Vagina (tissue), 2 donors: ENCODE data around the gene NEXN. TPM values are rescaled to one million over a fixed set of nuclear protein-coding genes. Genes with fewer than 3 reads are reported as not detected.
A peak's percentile ranks its signal among the peaks of the same experiment; 100 is the strongest.

ENCODE experiments used
- DNase-seq, 2 donors: peaks; one replicate each; pipeline ENCODE4 v3.0.0-alpha.2; 2017; ENCODE audit errors: extremely low spot score in 2 of 2
- H3K27ac ChIP-seq: fragments of 200-600 bp; sonication (generic); one replicate; pipeline ENCODE4 v1.5.1; 2019
- H3K27me3 ChIP-seq: fragments of 200-600 bp; sonication (generic); one replicate; pipeline ENCODE4 v1.5.1; 2019
- H3K36me3 ChIP-seq, 2 donors: fragments of 200-600 bp; sonication (generic); one replicate each; pipeline ENCODE4 v1.5.1; 2017 to 2019
- H3K4me1 ChIP-seq: fragments of 200-600 bp; sonication (generic); one replicate; pipeline ENCODE4 v1.5.1; 2019
- H3K4me3 ChIP-seq, 2 donors: fragments of 200-600 bp; sonication (generic); 1 replicate in 1 of 2; 2 replicates in 1 of 2; pipeline ENCODE4 v1.5.1; 2016 to 2019
- H3K9me3 ChIP-seq: fragments of 200-600 bp; sonication (generic); one replicate; pipeline ENCODE4 v1.5.1; 2019
- POLR2A ChIP-seq, 2 donors: fragments of 450-650 bp; IDR thresholded peaks; one replicate each; pipeline ENCODE4 v1.6.1; 2017; ENCODE audit warnings: antibody characterized with exemption in 2 of 2, mild to moderate bottlenecking in 2 of 2, moderate library complexity in 2 of 2
- POLR2AphosphoS5 ChIP-seq, 2 donors: sonication (generic); formaldehyde crosslinking; IDR thresholded peaks; one replicate each; pipeline ENCODE4 v1.9.0; 2017; ENCODE audit warnings: antibody characterized with exemption in 2 of 2, mild to moderate bottlenecking in 2 of 2, low read depth in 1 of 2; ENCODE audit not compliant: insufficient read depth in 1 of 2
- intact Hi-C: fragments of 100-400 bp; cut with DNase I; formaldehyde crosslinking; loops from one replicate; pipeline ENCODE4 v1.15.1; 2023
- total RNA-seq: library from RNA; depleted of rRNA; stranded (reverse); fragments of >200 nt; gene quantifications from one replicate; pipeline ENCODE4 v1.2.3, GENCODE V29; 2016
- TF ChIP-seq, protein P1 (sequence below), 3 experiments: fragments of 450-650 bp in 2 of 3; fragments of 200-600 bp in 1 of 3; sonication (generic) in 1 of 3; IDR thresholded peaks; one replicate each; pipeline ENCODE4 v1.5.1; 2017 to 2019; ENCODE audit warnings: antibody characterized with exemption in 3 of 3, mild to moderate bottlenecking in 2 of 3, moderate library complexity in 2 of 3

Gene NEXN
- total RNA-seq, 1 donor from 2014 or later: 20.1 TPM

DNA sequence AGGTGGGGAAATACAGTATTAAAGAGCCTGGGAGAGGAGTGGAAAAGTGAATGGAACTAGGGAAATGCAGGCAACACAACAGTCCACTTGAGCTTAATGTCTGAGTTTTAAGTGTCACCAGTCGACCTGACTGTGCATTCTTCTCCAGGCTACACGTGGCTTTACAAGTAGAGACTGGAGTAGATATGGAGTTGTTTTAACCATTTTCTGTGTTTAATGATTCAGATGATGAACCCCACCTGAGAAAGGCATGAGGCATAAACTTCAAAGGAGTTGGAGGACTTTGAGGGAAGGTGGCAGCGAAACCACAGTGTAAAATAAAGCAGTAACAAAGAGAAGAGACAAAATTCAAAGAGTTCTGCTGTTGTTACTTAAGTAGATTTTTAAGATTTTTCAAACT, 77.9 kb downstream of the NEXN start:
- H3K4me1 ChIP-seq: peaks cover 27% of the 10 kb centered on the region

DNA sequence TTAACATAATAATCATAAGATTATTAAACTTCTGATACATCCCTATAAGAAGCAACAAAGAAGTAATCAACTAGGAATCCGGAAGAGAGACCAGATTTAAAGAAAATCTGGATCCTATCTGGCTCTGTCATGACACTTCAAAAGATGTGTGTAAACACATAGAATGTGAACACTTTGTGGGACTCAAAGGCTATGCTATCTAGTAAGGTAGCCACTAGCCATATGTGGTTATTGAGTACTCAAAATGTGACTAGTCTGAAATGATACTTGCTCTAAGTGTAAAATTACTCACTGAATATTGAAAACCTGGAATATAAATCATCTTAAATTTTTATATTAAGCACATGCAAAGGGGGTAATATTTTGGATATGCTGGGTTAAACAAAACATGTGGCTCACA, 81.8 kb downstream of the NEXN start:
- Histone ChIP-seq H3K4me1 (peaks cover 64% of the 10 kb centered on the region), H3K27ac (no peak overlapping the region), H3K36me3 (peaks cover 0 to 52% of the 10 kb centered on the region in 2 donors), H3K4me3 (no peak overlapping the region), H3K27me3 (no peaks in the 10 kb centered on the region), H3K9me3 (no peaks in the 10 kb centered on the region)
- intact Hi-C loops: no loop called here
- DNase-seq: no peak
- TF ChIP-seq, protein P1, sequence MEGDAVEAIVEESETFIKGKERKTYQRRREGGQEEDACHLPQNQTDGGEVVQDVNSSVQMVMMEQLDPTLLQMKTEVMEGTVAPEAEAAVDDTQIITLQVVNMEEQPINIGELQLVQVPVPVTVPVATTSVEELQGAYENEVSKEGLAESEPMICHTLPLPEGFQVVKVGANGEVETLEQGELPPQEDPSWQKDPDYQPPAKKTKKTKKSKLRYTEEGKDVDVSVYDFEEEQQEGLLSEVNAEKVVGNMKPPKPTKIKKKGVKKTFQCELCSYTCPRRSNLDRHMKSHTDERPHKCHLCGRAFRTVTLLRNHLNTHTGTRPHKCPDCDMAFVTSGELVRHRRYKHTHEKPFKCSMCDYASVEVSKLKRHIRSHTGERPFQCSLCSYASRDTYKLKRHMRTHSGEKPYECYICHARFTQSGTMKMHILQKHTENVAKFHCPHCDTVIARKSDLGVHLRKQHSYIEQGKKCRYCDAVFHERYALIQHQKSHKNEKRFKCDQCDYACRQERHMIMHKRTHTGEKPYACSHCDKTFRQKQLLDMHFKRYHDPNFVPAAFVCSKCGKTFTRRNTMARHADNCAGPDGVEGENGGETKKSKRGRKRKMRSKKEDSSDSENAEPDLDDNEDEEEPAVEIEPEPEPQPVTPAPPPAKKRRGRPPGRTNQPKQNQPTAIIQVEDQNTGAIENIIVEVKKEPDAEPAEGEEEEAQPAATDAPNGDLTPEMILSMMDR (IDR thresholded peaks at IDR 0.05): no peak
- TF ChIP-seq POLR2A (IDR thresholded peaks at IDR 0.05): no peak
- no peak for TF ChIP-seq POLR2AphosphoS5 (IDR thresholded peaks at IDR 0.05; ENCODE audit: insufficient read depth in 1 of 2, low read depth in 1 of 2)

More for the DNA sequence above, 77.9 kb downstream of the NEXN start:
- Histone ChIP-seq H3K9me3 (no peaks in the 10 kb centered on the region), H3K36me3 (peaks cover 0 to 90% of the 10 kb centered on the region in 2 donors), H3K4me3 (no peak overlapping the region), H3K27me3 (no peaks in the 10 kb centered on the region), H3K27ac (no peak overlapping the region)
- TF ChIP-seq POLR2A (IDR thresholded peaks at IDR 0.05): no peak
- TF ChIP-seq, protein P1 (IDR thresholded peaks at IDR 0.05): no peak
- TF ChIP-seq POLR2AphosphoS5 (IDR thresholded peaks at IDR 0.05; ENCODE audit: insufficient read depth in 1 of 2, low read depth in 1 of 2): no peak
- DNase-seq: no peak
- intact Hi-C loops: no loop called here

DNA sequence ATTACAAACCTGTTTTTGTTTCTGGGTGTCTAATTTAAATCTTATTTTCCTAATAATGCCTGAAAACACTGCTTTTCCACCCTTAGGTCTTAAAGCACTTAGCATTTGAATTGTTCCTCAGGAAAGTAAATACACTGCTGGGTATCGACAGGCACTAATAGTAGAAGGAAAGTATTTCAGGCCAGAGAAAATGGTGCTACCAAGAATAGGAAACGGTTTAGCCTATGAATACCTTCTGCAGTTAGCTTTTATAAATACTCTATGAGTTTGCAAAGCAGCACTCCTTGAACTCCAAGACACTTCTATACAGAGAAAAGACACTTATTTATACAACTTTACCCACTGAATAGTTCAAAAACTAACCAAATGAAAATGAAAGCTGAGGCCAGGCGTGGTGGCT, 83.7 kb downstream of the NEXN start:
- Histone ChIP-seq H3K9me3 (no peaks in the 10 kb centered on the region), H3K4me3 (no peak overlapping the region), H3K36me3 (peaks cover 0 to 34% of the 10 kb centered on the region in 2 donors), H3K27ac (no peak overlapping the region), H3K27me3 (no peaks in the 10 kb centered on the region), H3K4me1 (peaks cover 83% of the 10 kb centered on the region)
- intact Hi-C loops: no loop called here
- no peak for DNase-seq
- TF ChIP-seq, protein P1 (IDR thresholded peaks at IDR 0.05): no peak
- no peak for TF ChIP-seq POLR2AphosphoS5 (IDR thresholded peaks at IDR 0.05; ENCODE audit: insufficient read depth in 1 of 2, low read depth in 1 of 2)
- TF ChIP-seq POLR2A (IDR thresholded peaks at IDR 0.05): no peak

DNA sequence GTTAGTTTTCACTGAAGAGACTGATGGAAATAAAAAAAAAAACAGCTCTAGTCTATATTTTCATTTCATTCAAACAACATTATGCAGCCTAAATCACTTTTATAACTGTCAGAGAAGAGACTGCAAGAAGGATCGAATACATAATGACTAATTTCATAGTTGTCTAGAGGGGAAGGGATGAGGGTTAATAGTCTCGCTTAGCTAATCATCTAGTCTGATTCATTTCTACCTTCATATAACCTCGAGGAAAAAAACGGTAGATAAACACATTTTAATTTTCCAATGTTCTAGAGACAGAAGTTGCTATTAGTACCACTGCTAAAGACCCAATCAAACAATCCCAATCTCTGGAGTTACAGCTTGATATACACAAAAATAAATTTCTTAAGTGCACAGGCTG, 87.0 kb downstream of the NEXN start:
- intact Hi-C loops: no loop called here
- Histone ChIP-seq H3K4me1 (peaks cover 72% of the 10 kb centered on the region), H3K27me3 (no peaks in the 10 kb centered on the region), H3K36me3 (peaks cover 0 to 4% of the 10 kb centered on the region in 2 donors), H3K9me3 (no peaks in the 10 kb centered on the region), H3K4me3 (peak overlapping the region in 1 of 2 donors; percentile 7), H3K27ac (no peak overlapping the region)
- TF ChIP-seq, protein P1 (IDR thresholded peaks at IDR 0.05): no peak
- TF ChIP-seq POLR2AphosphoS5 (IDR thresholded peaks at IDR 0.05; ENCODE audit: insufficient read depth in 1 of 2, low read depth in 1 of 2): no peak
- TF ChIP-seq POLR2A (IDR thresholded peaks at IDR 0.05): no peak
- no peak for DNase-seq

DNA sequence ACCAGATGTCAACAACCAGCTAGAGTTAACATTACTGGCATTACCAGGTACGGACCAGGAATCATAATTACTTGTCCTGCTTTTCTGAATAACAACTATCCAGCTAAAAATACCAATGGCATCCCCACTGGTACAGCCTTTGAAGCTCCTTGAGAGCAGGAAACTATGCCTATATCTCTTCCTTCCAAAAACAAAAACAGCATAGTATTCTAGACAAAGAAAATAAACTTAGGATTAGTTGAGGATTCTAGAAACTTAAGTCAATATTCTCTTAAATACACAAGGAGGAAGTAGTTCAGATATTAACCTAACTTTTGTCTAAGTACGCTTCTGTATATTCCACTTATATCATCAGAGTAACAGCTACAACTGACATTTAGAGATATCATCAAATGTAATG, 87.5 kb downstream of the NEXN start:
- Histone ChIP-seq H3K4me1 (peaks cover 67% of the 10 kb centered on the region), H3K27ac (peak overlapping the region; percentile 92), H3K9me3 (no peaks in the 10 kb centered on the region), H3K4me3 (peak overlapping the region; percentile 67 to 73), H3K27me3 (no peaks in the 10 kb centered on the region), H3K36me3 (no peaks in the 10 kb centered on the region)
- intact Hi-C loops: no loop called here
- TF ChIP-seq, protein P1 (IDR thresholded peaks at IDR 0.05): no peak
- TF ChIP-seq POLR2AphosphoS5 (IDR thresholded peaks at IDR 0.05; ENCODE audit: insufficient read depth in 1 of 2, low read depth in 1 of 2): no peak
- DNase-seq: no peak
